Mononuclear cell (primary cell): Measurements from ENCODE around the gene RPL3. TPM values are rescaled to one million over a fixed set of nuclear protein-coding genes. Genes with fewer than 3 reads are reported as not detected.

Experiments
- total RNA-seq: library from RNA; depleted of rRNA; stranded (reverse); fragments of >200 nt; gene quantifications from one replicate; pipeline ENCODE4 v1.2.3, GENCODE V29; 2012

Gene RPL3
- total RNA-seq, 1 donor, result 4,267 TPM

Other genes starting within 250 kb of the RPL3 start
- gene APOBEC3G, start 242.3 kb downstream of the RPL3 start, total RNA-seq, result 31.3 TPM
- gene APOBEC3H, start 222.4 kb downstream of the RPL3 start, total RNA-seq, result 1.9 TPM
- 28.8 TPM for gene CBX7, start 166.9 kb downstream of the RPL3 start, total RNA-seq
- 1.2 TPM for gene PDGFB, start 74.6 kb downstream of the RPL3 start, total RNA-seq
- gene SYNGR1, start 30.4 kb upstream of the RPL3 start, total RNA-seq, result 6.5 TPM
- 9.1 TPM for gene TAB1, start 80.2 kb upstream of the RPL3 start, total RNA-seq
- 0.21 TPM for gene MGAT3, start 137.4 kb upstream of the RPL3 start, total RNA-seq
- gene MIEF1, start 182.7 kb upstream of the RPL3 start, total RNA-seq, result 26.4 TPM
- gene ATF4, start 200.9 kb upstream of the RPL3 start, total RNA-seq, result 274 TPM
- 49.2 TPM for gene RPS19BP1, start 213.1 kb upstream of the RPL3 start, total RNA-seq